Islet precursor cell (in vitro differentiated cells): Measurements from ENCODE around the gene CCDC146.
A peak's percentile ranks its signal among the peaks of the same experiment; 100 is the strongest.
"Not testable (repeated sequence)": the region's sequence is repeated elsewhere in the genome, so short reads cannot be mapped to it uniquely, and the experiment has no call there.

Experiments used
- DNase-seq: peaks from one replicate; pipeline ENCODE4 v3.0.0-alpha.2; 2018

Gene CCDC146

GRCh38 chr7:77154917-77155464 lies 32.6 kb downstream of the CCDC146 start:
- DNase-seq, result not testable (repeated sequence)

GRCh38 chr7:77155601-77156377 lies 33.4 kb downstream of the CCDC146 start:
- not testable (repeated sequence) for DNase-seq

GRCh38 chr7:77157034-77157433 lies 34.6 kb downstream of the CCDC146 start:
- DNase-seq, result not testable (repeated sequence)

- DNase-seq, result no peak
Measured at GRCh38 chr7:77157446-77157845, 35.0 kb downstream of the CCDC146 start.

- DNase-seq, result not testable (repeated sequence)
Measured at GRCh38 chr7:77171073-77171472, 48.7 kb downstream of the CCDC146 start.

GRCh38 chr7:77172437-77173172 lies 50.2 kb downstream of the CCDC146 start:
- DNase-seq, result not testable (repeated sequence)

- not testable (repeated sequence) for DNase-seq
Measured at GRCh38 chr7:77174418-77174817, 52.0 kb downstream of the CCDC146 start.

GRCh38 chr7:77175274-77175800 lies 52.9 kb downstream of the CCDC146 start:
- not testable (repeated sequence) for DNase-seq

GRCh38 chr7:77177321-77177904 lies 55.0 kb downstream of the CCDC146 start:
- not testable (repeated sequence) for DNase-seq

GRCh38 chr7:77178024-77178423 lies 55.6 kb downstream of the CCDC146 start:
- DNase-seq, result not testable (repeated sequence)

GRCh38 chr7:77181015-77181595 lies 58.7 kb downstream of the CCDC146 start:
- DNase-seq, result no peak

- DNase-seq, result no peak
Measured at GRCh38 chr7:77181734-77182133, 59.3 kb downstream of the CCDC146 start.

- no peak for DNase-seq
Measured at GRCh38 chr7:77182261-77182660, 59.8 kb downstream of the CCDC146 start.

- DNase-seq, result no peak
Measured at GRCh38 chr7:77184463-77184862, 62.0 kb downstream of the CCDC146 start.

- no peak for DNase-seq
Measured at GRCh38 chr7:77184990-77185389, 62.6 kb downstream of the CCDC146 start.

- DNase-seq, result no peak
Measured at GRCh38 chr7:77185866-77186265, 63.5 kb downstream of the CCDC146 start.

GRCh38 chr7:77188731-77189437 lies 66.5 kb downstream of the CCDC146 start:
- DNase-seq, result no peak

- DNase-seq, result no peak
Measured at GRCh38 chr7:77197141-77197540, 74.7 kb downstream of the CCDC146 start.

- DNase-seq, result peak; percentile 67
Measured at GRCh38 chr7:77199013-77199966, 76.9 kb downstream of the CCDC146 start, which contains the start of gene FGL2. TSS of gene FGL2 (minus strand) at chr7:77199819. CDS start at chr7:77199793, 26 bp downstream.

GRCh38 chr7:77200542-77200941 lies 78.1 kb downstream of the CCDC146 start:
- no peak for DNase-seq

GRCh38 chr7:77202481-77202976 lies 80.1 kb downstream of the CCDC146 start:
- no peak for DNase-seq
